LHCN-M2 (cell line): ENCODE results near the gene ATP5IF1. TPM values are rescaled to one million over a fixed set of nuclear protein-coding genes. Genes with fewer than 3 reads are reported as not detected.

ENCODE experiments used
- DNase-seq: peaks from one replicate; pipeline ENCODE4 v3.0.0-alpha.2; 2012; ENCODE audit warnings: low read depth
- total RNA-seq: library from RNA; depleted of rRNA; stranded (reverse); fragments of >200 nt; gene quantifications from 2 replicates; pipeline ENCODE4 v1.2.3, GENCODE V29; 2014; rRNA removed

The ATP5IF1 gene
- total RNA-seq, 1 experiment from 2014 or later, result 197 TPM

GRCh38 chr1:28264897-28265296 lies 29.0 kb downstream of the ATP5IF1 start:
- DNase-seq, result no peak

GRCh38 chr1:28265577-28265976 lies 29.7 kb downstream of the ATP5IF1 start:
- DNase-seq, result no peak

- DNase-seq, result no peak
Measured at GRCh38 chr1:28266920-28267322, 31.0 kb downstream of the ATP5IF1 start.

- no peak for DNase-seq
Measured at GRCh38 chr1:28267633-28268032, 31.7 kb downstream of the ATP5IF1 start.

GRCh38 chr1:28269529-28269928 lies 33.6 kb downstream of the ATP5IF1 start:
- DNase-seq, result no peak

GRCh38 chr1:28272215-28272852 lies 36.4 kb downstream of the ATP5IF1 start:
- no peak for DNase-seq

- no peak for DNase-seq
Measured at GRCh38 chr1:28273216-28273860, 37.4 kb downstream of the ATP5IF1 start.

- no peak for DNase-seq
Measured at GRCh38 chr1:28278763-28279162, 42.8 kb downstream of the ATP5IF1 start.

- no peak for DNase-seq
Measured at GRCh38 chr1:28279721-28280120, 43.8 kb downstream of the ATP5IF1 start.

GRCh38 chr1:28280501-28280900 lies 44.6 kb downstream of the ATP5IF1 start:
- DNase-seq, result no peak

GRCh38 chr1:28280977-28281381 lies 45.1 kb downstream of the ATP5IF1 start:
- no peak for DNase-seq

GRCh38 chr1:28281608-28282425 lies 45.9 kb downstream of the ATP5IF1 start:
- no peak for DNase-seq

GRCh38 chr1:28282426-28283407 lies 46.8 kb downstream of the ATP5IF1 start:
- no peak for DNase-seq

GRCh38 chr1:28286111-28286510 lies 50.2 kb downstream of the ATP5IF1 start:
- DNase-seq, result no peak

Other genes starting within 250 kb of the ATP5IF1 start
- gene EYA3, start 147.5 kb upstream of the ATP5IF1 start, total RNA-seq, result 14.3 and 15.2 TPM in 2 replicates
- under 0.01 TPM in 1 of 2 replicates, not detected in the other for gene PTAFR, start 59.4 kb upstream of the ATP5IF1 start, total RNA-seq
- gene DNAJC8, start 3.1 kb upstream of the ATP5IF1 start, total RNA-seq, result 98.7 and 101 TPM in 2 replicates
- 17.4 and 18.9 TPM in 2 replicates for gene SESN2, start 23.4 kb downstream of the ATP5IF1 start, total RNA-seq
- 18.4 and 19.2 TPM in 2 replicates for gene MED18, start 92.9 kb downstream of the ATP5IF1 start, total RNA-seq
- 12.6 and 19.7 TPM in 2 replicates for gene PHACTR4, start 133.6 kb downstream of the ATP5IF1 start, total RNA-seq